ENCODE results near the gene DBNDD2.

DBNDD2 gene

GRCh38 chr20:45387274-45387673 lies 20.8 kb upstream of the DBNDD2 start:
- DNase-seq (ENCODE audit: low read depth): no peak

- DNase-seq (ENCODE audit: low read depth): no peak
Observed at GRCh38 chr20:45390931-45391330, 17.2 kb upstream of the DBNDD2 start.

GRCh38 chr20:45391559-45391958 lies 16.5 kb upstream of the DBNDD2 start:
- DNase-seq (ENCODE audit: low read depth): no peak

- DNase-seq (ENCODE audit: low read depth): no peak
Observed at GRCh38 chr20:45392733-45393132, 15.4 kb upstream of the DBNDD2 start.

GRCh38 chr20:45394221-45395113 lies 13.6 kb upstream of the DBNDD2 start:
- no peak for DNase-seq (ENCODE audit: low read depth)

GRCh38 chr20:45395114-45395415 lies 13.0 kb upstream of the DBNDD2 start:
- DNase-seq (ENCODE audit: low read depth): no peak

- no peak for DNase-seq (ENCODE audit: low read depth)
Observed at GRCh38 chr20:45399018-45399417, 9.1 kb upstream of the DBNDD2 start.

GRCh38 chr20:45400346-45401031 lies 7.6 kb upstream of the DBNDD2 start:
- DNase-seq (ENCODE audit: low read depth): no peak

- DNase-seq (ENCODE audit: low read depth): no peak
Observed at GRCh38 chr20:45402946-45403345, 5.1 kb upstream of the DBNDD2 start.

- DNase-seq (ENCODE audit: low read depth): no peak
Observed at GRCh38 chr20:45404438-45404837, 3.7 kb upstream of the DBNDD2 start.

GRCh38 chr20:45405571-45406259 lies 2.4 kb upstream of the DBNDD2 start:
- no peak for DNase-seq (ENCODE audit: low read depth)

GRCh38 chr20:45406260-45407066 lies 1.6 kb upstream of the DBNDD2 start:
- DNase-seq (ENCODE audit: low read depth): peak; percentile 26

GRCh38 chr20:45407067-45407745 lies 883 bp upstream of the DBNDD2 start:
- no peak for DNase-seq (ENCODE audit: low read depth)

- DNase-seq (ENCODE audit: low read depth): no peak
Observed at GRCh38 chr20:45408646-45409213, 641 bp downstream of the DBNDD2 start.

- no peak for DNase-seq (ENCODE audit: low read depth)
Observed at GRCh38 chr20:45409521-45410272, 1.6 kb downstream of the DBNDD2 start.

- no peak for DNase-seq (ENCODE audit: low read depth)
Observed at GRCh38 chr20:45410887-45411286, 2.8 kb downstream of the DBNDD2 start.

- no peak for DNase-seq (ENCODE audit: low read depth)
Observed at GRCh38 chr20:45412653-45413052, 4.6 kb downstream of the DBNDD2 start.

- DNase-seq (ENCODE audit: low read depth): no peak
Observed at GRCh38 chr20:45413479-45413878, 5.4 kb downstream of the DBNDD2 start.

GRCh38 chr20:45415822-45416637 lies 7.9 kb downstream of the DBNDD2 start, which contains the start of gene PIGT:
PIGT (plus strand) TSS chr20:45416141; CDS start chr20:45416157, 16 bp downstream.
- DNase-seq (ENCODE audit: low read depth): peak; percentile 78

Measured in activated T-cell treated with anti-CD3 and anti-CD28 coated beads for 1 hour (primary cell).